Upper lobe of right lung (tissue), 1 donor: ENCODE measurements around the gene HSFX4. TPM values are rescaled to one million over a fixed set of nuclear protein-coding genes. Genes with fewer than 3 reads are reported as not detected.

Experiments used
- ATAC-seq: fragments of 200-7000 bp; cut with Tn5 transposase; one replicate; pipeline ENCODE4 v1.9.1; 2020; ENCODE audit warnings: mild to moderate bottlenecking, moderate library complexity
- DNase-seq: peaks from one replicate; pipeline ENCODE4 v3.0.0-alpha.2; 2020
- H3K27ac ChIP-seq: fragments of 200-600 bp; one replicate; pipeline ENCODE4 v1.8.0; 2022
- H3K27me3 ChIP-seq: fragments of 200-600 bp; one replicate; pipeline ENCODE4 v1.8.0; 2022; ENCODE audit warnings: mild to moderate bottlenecking
- H3K36me3 ChIP-seq: fragments of 200-600 bp; one replicate; pipeline ENCODE4 v1.8.0; 2022
- H3K4me1 ChIP-seq: fragments of 200-600 bp; one replicate; pipeline ENCODE4 v1.8.0; 2022
- H3K4me3 ChIP-seq: fragments of 200-600 bp; one replicate; pipeline ENCODE4 v1.8.0; 2022; ENCODE audit warnings: mild to moderate bottlenecking
- H3K9me3 ChIP-seq: fragments of 200-600 bp; one replicate; pipeline ENCODE4 v1.8.0; 2022
- CTCF ChIP-seq: fragments of 200-600 bp; IDR thresholded peaks from one replicate; pipeline ENCODE4 v1.8.0; 2022; ENCODE audit warnings: antibody characterized with exemption
- intact Hi-C: fragments of 100-400 bp; cut with DNase I; formaldehyde crosslinking; loops from one replicate; pipeline ENCODE4 v1.11.0; 2022
- total RNA-seq: library from RNA; stranded (reverse); fragmentation: NEBNext Ultra II Directional; extraction: Animal tissue kit (Norgen Biotek cat#: 25700); gene quantifications from one replicate; pipeline ENCODE4 v1.2.1, GENCODE V29; 2021
- donor health status: DM: no; HTN: yes; CAD: no; lungs with severe emphysema.

HSFX4 gene
- total RNA-seq, 1 donor from 2014 or later, result not detected

DNA sequence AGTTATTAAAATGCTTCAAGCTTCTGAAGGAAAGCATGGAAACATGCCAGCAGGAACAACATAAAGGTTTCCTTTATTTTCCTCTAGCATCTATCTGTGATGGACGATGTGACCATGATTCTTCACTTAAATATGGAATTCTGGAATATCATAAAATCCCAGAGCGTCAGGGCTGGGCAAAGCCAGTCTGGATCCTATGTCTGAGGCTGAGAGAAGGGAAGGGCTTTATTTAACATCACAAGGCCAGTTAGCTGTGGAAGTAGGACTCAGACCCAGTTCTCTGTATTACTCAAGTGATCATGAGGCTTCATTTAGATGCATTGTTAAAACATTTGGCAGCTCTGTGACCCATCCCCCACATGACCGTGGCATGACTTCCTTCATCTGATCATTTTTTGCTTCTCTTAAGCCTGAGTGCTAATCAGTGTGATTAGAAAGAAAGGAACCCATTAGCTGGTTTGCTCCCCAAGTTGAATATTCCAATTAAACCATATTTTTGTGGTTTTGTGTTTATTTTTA is 49.8 kb downstream of the HSFX4 start:
- DNase-seq (no peak), ATAC-seq (peak; percentile 29)
- Histone ChIP-seq H3K9me3 (no peaks in the 10 kb centered on the region), H3K4me1 (no peaks in the 10 kb centered on the region), H3K27me3 (no peaks in the 10 kb centered on the region), H3K27ac (no peak overlapping the region), H3K36me3 (no peaks in the 10 kb centered on the region), H3K4me3 (no peak overlapping the region)
- no peak for TF ChIP-seq CTCF
- intact Hi-C loops, result no loop called here

Other genes with a start within 250 kb of the HSFX4 start
- not detected for gene MAGEA11, start 217.5 kb upstream of the HSFX4 start, total RNA-seq
- gene HSFX1, start 155.5 kb upstream of the HSFX4 start, total RNA-seq, result 1.4 TPM
- not detected for gene MAGEA9, start 147.6 kb upstream of the HSFX4 start, total RNA-seq
- gene MAGEA8, start 48.4 kb upstream of the HSFX4 start, total RNA-seq, result not detected
- 26.3 TPM for gene EOLA2, start 8.9 kb downstream of the HSFX4 start, total RNA-seq